ENCODE measurements around the gene PANK2. TPM values are rescaled to one million over a fixed set of nuclear protein-coding genes. Genes with fewer than 3 reads are reported as not detected.
"Not testable (repeated sequence)": the region's sequence is repeated elsewhere in the genome, so short reads cannot be mapped to it uniquely, and the experiment has no call there.

The PANK2 gene
- 10 to 100 TPM; 73.1 to 74.4 TPM for total RNA-seq

DNA sequence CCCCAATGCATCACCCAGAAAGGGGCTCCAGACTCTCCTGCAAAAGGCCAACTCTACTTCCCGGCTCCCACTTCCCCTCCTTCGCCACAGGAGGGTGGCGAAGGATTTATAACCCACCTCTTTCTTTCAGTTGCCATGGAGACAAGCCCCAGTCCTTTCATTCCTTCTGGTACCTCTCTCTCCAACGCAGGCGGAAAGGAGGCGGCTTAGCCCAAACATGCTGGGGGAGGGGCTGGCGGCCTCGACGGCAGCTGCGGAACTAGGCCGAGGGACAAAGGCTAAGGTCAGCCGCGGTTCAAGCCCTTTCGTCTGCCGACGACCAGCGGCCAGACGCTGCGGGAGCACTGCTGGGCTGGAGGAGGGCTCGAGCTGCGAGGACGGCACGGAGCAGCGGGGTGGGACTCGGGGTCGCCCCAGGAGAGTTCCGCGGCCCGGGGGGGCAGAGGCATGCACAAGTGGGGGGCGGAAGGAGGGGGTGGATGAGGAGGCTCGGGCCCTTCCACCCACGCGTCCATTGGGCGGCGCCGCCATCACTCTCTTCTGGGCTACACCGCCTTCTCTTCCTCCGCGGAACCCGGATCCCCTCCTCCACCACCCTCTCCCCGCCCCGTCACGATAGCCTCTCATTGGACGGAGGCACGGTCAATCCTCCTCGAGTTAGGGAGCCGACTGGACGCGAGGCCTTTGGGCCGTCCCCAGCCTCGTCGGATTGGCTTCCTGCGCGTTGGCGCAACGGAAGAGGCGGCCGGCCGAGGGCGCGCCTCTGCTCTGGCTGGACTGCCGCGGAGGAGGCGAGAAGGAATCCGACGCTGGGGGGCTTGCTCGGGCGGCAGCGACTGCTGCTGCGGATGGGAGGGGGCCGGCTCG lies at the start of gene PANK2:
Gene PANK2 (plus strand): TSS at position 766 of the 867 bp plus-strand sequence.
- peak within 1 kb of the TSS; percentile 99 for H3K4me3 Mint-ChIP-seq
- H3K27ac Mint-ChIP-seq, result peak within 1 kb of the TSS; percentile 97
- ATAC-seq, result peak; percentile 98
- POLR2A ChIA-PET, result interaction anchor here (0.6 kb wide), 1 partner anchor 71 kb away, joined by 3 read pairs; no protein-coding TSS in a partner anchor
- no peaks in the 10 kb centered on the region for H3K27me3 Mint-ChIP-seq (ENCODE audit: low read depth)
- H3K4me1 Mint-ChIP-seq (ENCODE audit: low read depth), result peaks cover 48% of the 10 kb centered on the region
- peak; percentile 99 for DNase-seq
- no peaks in the 10 kb centered on the region for H3K9me3 Mint-ChIP-seq (ENCODE audit: insufficient read depth)
- CTCF ChIA-PET, result no interaction called here
- peaks cover 59% of the 10 kb centered on the region for H3K36me3 Mint-ChIP-seq (ENCODE audit: low read depth)

DNA sequence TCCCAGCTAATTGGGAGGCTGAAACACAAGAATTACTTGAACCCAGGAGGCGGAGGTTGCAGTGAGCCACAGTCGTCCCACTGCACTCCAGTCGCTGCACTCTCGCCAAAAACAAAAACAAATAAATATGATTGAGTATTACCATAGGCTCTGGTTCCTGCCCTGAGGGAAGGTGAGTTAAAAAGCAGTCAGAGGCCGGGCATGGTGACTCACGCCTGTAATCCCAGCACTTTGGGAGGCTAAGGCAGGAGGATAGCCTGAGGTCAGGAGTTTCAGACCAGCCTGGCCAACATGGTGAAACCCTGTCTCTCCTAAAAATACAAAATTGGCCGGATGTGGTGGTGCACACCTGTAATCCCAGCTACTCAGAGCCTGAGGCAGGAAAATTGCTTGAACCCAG lies 49.0 kb upstream of the PANK2 start:
- ATAC-seq; H3K4me3 Mint-ChIP-seq; H3K27me3 Mint-ChIP-seq (ENCODE audit: low read depth); POLR2A ChIA-PET; DNase-seq; H3K36me3 Mint-ChIP-seq (ENCODE audit: low read depth); H3K9me3 Mint-ChIP-seq (ENCODE audit: insufficient read depth); CTCF ChIA-PET: not testable (repeated sequence)
- Mint-ChIP-seq H3K4me1 (ENCODE audit: low read depth) (peaks cover 18% of the 10 kb centered on the region), H3K27ac (peak overlapping the region; percentile 39)

DNA sequence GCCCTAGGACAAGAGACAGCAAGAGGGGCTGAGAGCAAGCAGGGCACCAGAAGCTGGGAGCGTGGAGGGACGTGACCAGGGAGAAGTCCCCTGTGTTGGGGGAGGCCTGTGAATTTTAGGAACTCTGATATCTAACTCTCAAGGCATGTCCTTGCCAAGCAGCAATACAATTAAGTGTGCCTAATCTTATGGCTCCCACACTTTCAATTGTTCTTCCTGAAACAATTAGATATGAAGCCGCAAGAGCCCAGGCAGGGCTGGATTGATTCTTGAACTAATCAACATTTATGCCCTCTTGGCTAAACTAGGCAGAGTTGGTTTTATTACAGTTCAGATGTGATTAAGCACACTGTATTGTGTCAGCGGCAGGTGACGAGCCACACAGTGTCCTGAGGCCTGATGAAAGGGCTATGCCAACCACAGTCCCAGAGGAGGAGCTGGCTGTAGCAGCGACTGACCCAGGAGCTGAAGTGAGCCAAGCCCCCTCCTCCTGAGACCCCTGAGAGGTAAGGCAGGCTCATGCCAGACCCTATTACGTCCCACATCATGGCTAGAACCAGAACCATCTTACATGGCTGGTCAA lies 46.7 kb upstream of the PANK2 start:
- CTCF ChIA-PET, result no interaction called here
- Mint-ChIP-seq H3K9me3 (ENCODE audit: insufficient read depth) (no peaks in the 10 kb centered on the region), H3K36me3 (ENCODE audit: low read depth) (peaks cover 3% of the 10 kb centered on the region), H3K27ac (no peak overlapping the region), H3K4me1 (ENCODE audit: low read depth) (peaks cover 28% of the 10 kb centered on the region), H3K4me3 (no peak overlapping the region), H3K27me3 (ENCODE audit: low read depth) (no peaks in the 10 kb centered on the region)
- no peak for DNase-seq
- POLR2A ChIA-PET, result no interaction called here
- no peak for ATAC-seq

DNA sequence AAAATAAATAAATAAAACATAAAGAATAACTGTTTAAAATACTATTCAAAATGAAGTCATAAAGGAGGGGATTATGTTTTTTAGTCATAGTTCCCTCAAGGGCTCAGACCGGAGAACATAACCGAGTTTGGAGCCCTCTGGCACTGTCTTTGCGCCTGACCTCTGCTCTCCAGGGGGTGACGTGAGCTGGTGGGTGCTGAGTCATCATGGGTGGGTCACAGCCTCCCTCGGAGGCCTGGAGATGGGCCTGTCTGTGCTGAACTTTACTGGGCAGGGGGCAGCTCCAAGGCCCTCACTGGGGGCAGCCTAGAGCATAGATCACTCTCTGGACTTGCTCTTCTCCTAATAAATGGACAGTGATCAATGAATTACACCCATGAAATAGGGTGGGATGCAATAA lies 45.7 kb upstream of the PANK2 start:
- POLR2A ChIA-PET, result no interaction called here
- DNase-seq (no peak), ATAC-seq (no peak)
- Mint-ChIP-seq H3K27ac (no peak overlapping the region), H3K36me3 (ENCODE audit: low read depth) (peaks cover 5% of the 10 kb centered on the region), H3K4me3 (no peak overlapping the region), H3K27me3 (ENCODE audit: low read depth) (no peaks in the 10 kb centered on the region), H3K9me3 (ENCODE audit: insufficient read depth) (no peaks in the 10 kb centered on the region), H3K4me1 (ENCODE audit: low read depth) (peaks cover 36% of the 10 kb centered on the region)
- CTCF ChIA-PET, result interaction anchor here (0.9 to 3.2 kb wide), 2 partner anchors 10 to 23 kb away, joined by 3 to 14 read pairs; partner anchors contain the start of gene AP5S1

DNA sequence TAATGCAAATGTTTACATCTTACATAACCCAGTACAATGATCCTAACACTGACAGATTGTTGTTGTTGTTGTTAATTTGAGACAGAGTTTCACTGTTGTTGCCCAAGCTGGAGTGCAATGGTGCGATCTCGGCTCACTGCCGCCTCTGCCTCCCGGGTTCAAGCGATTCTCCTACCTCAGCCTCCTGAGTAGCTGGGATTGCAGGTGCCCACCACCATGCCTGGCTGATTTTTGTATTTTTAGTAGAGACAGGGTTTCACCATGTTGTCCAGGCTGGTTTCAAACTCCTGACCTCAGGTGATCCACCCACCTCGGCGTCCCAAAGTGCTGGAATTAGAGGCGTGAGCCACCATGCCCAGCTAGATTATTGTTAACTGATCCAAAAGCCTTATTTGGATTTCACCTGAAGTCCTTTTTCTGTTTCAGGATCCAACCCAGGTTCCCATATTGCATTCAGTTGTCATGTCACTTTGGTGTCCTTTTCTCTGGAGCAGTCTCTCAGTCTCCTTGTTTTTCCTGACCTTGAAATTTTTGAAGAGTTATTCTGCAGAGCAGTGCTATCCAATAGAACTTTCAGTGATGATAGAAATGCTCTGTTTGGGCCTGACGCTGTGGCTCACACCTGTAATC lies 45.1 kb upstream of the PANK2 start:
- H3K27me3 Mint-ChIP-seq (ENCODE audit: low read depth); H3K4me3 Mint-ChIP-seq; POLR2A ChIA-PET; H3K9me3 Mint-ChIP-seq (ENCODE audit: insufficient read depth); ATAC-seq; H3K27ac Mint-ChIP-seq; DNase-seq: not testable (repeated sequence)
- peaks cover 37% of the 10 kb centered on the region for H3K4me1 Mint-ChIP-seq (ENCODE audit: low read depth)
- peaks cover 11% of the 10 kb centered on the region for H3K36me3 Mint-ChIP-seq (ENCODE audit: low read depth)
- CTCF ChIA-PET, result interaction anchor here (0.9 to 3.2 kb wide), 4 partner anchors 10 to 91 kb away, joined by 3 to 19 read pairs (median 8); partner anchors contain the start of gene AP5S1

DNA sequence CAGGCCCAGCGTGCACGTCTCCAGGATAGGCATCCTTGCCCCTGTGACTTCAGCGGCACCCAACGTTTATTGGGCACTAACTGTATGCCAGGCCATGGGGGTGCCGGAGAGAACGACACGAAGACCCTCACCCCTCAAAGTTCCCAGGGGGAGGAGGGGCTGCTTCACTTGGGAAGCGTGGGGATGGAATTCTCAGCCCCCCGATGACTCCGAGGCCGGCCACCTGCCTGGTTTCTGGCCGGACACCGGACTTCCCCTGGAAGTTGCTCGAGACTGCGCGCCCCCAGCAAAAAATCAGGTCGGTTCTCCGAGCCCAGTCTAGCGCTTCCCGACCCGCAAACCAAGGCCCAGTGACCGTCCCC lies 42.8 kb upstream of the PANK2 start:
- no peaks in the 10 kb centered on the region for H3K27me3 Mint-ChIP-seq (ENCODE audit: low read depth)
- peaks cover 16% of the 10 kb centered on the region for H3K36me3 Mint-ChIP-seq (ENCODE audit: low read depth)
- peak overlapping the region; percentile 87 for H3K27ac Mint-ChIP-seq
- no peak for DNase-seq
- H3K9me3 Mint-ChIP-seq (ENCODE audit: insufficient read depth), result no peaks in the 10 kb centered on the region
- ChIA-PET POLR2A (no interaction called here), CTCF (interaction anchor here (0.9 to 3.2 kb wide), 2 partner anchors 26 to 59 kb away, joined by 3 to 14 read pairs; partner anchors contain the start of gene AP5S1)
- no peak for ATAC-seq
- peak overlapping the region; percentile 85 for H3K4me3 Mint-ChIP-seq
- peaks cover 24% of the 10 kb centered on the region for H3K4me1 Mint-ChIP-seq (ENCODE audit: low read depth)

DNA sequence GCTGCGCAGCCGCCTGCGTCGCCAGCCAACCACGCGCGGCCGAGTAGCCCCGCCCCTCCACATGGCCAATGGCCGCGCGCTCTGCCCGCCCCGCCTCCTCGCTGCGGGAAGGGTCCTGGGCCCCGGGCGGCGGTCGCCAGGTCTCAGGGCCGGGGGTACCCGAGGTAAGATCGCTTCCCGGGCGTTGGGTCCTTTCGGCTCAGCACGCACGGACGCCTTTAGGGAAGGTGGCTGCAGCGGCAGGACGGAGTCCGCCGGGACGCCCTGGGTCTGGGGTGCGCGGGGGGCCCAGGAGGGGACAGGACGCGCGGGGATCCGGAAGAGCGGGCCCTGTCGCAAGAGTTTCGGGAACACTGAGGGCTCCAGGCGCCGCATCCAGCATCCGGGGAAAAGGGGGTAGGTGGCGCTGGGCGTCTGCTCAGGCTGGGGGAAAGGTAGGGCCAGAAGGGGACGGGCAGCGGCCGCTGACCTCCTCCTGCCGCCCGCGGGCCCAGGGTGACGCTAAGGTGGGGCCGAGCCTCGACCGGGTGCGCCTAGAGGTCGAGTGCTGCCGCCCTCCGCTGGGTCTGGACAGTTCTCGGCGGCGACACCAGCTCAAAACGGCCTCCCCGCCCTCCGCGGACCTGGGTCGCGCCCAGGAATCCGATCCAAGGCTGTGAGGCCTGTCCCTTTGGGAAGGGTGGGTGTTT lies 42.3 kb upstream of the PANK2 start, which contains the start of gene MAVS:
Gene MAVS (plus strand): TSS at position 95 of the 689 bp plus-strand sequence. CDS start 7,791 bp downstream, outside the sequence.
- peaks cover 16% of the 10 kb centered on the region for H3K36me3 Mint-ChIP-seq (ENCODE audit: low read depth)
- no peaks in the 10 kb centered on the region for H3K9me3 Mint-ChIP-seq (ENCODE audit: insufficient read depth)
- CTCF ChIA-PET, result interaction anchor here (1.1 kb wide), 1 partner anchor 27 kb away, joined by 3 read pairs; the partner anchor contains the start of gene AP5S1

DNA sequence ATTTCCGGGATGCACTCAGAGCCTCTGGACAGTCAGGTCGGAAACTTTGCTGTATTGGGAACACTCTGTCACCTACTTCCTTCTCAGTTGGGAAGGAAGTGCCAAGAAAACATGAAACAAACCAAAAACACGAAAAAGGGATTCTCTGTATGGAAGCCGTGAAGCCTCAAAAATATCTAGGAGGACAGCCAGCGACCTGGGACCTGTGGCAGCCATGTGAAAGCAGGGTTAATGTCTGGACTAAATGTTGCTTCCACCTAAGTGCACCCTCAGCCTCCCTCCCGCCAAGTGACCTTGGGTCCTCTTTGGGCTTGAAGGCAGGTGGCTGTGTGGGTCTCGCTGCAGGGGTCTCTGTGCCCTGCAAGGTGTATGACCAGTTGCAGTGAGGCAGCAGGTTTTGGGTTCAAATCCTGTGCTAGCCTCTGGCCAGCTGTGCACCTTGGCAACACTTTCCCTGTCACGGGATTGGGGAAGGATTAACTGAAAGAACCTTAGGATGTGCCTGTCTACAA lies 41.7 kb upstream of the PANK2 start:
- POLR2A ChIA-PET, result no interaction called here
- CTCF ChIA-PET, result interaction anchor here (1.1 kb wide), 1 partner anchor 27 kb away, joined by 3 read pairs; the partner anchor contains the start of gene AP5S1

More for the DNA sequence above, 42.3 kb upstream of the PANK2 start, which contains the start of gene MAVS:
- Mint-ChIP-seq H3K4me1 (ENCODE audit: low read depth) (peaks cover 24% of the 10 kb centered on the region), H3K27me3 (ENCODE audit: low read depth) (no peaks in the 10 kb centered on the region), H3K27ac (peak within 1 kb of the TSS; percentile 87), H3K4me3 (peak within 1 kb of the TSS; percentile 85)
- ATAC-seq (peak; percentile 99), DNase-seq (peak; percentile 86)
- POLR2A ChIA-PET, result no interaction called here

DNA sequence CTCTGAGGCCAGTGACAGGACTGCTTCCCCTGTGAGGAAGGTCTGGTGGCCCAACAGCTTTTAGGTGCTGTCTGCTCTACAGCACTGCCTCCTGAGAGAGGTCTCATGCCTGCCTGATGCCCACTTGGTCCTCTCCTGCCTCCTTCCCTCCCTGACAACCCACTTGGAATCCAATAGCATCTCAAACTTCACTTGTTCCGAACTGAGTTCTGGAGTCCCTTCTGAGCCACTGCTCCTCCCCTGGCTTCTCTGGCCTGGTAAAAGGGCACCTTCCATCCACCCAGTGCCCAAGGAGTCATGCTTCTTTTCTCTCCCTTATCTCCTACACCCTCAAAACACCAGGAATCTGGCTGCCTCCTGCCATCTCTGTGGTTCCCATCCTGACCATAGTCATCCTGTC lies 40.6 kb upstream of the PANK2 start:
- ATAC-seq (no peak), DNase-seq (no peak)
- Mint-ChIP-seq H3K27me3 (ENCODE audit: low read depth) (no peaks in the 10 kb centered on the region), H3K36me3 (ENCODE audit: low read depth) (peaks cover 16% of the 10 kb centered on the region), H3K27ac (peak overlapping the region; percentile 63), H3K9me3 (ENCODE audit: insufficient read depth) (no peaks in the 10 kb centered on the region), H3K4me3 (peak overlapping the region; percentile 85), H3K4me1 (ENCODE audit: low read depth) (peaks cover 24% of the 10 kb centered on the region)
- ChIA-PET CTCF (no interaction called here), POLR2A (interaction anchor here (0.8 kb wide), 1 partner anchor 27 kb away, joined by 3 read pairs; no protein-coding TSS in a partner anchor)

More for the DNA sequence above, 41.7 kb upstream of the PANK2 start:
- Mint-ChIP-seq H3K4me1 (ENCODE audit: low read depth) (peaks cover 24% of the 10 kb centered on the region), H3K36me3 (ENCODE audit: low read depth) (peaks cover 16% of the 10 kb centered on the region), H3K9me3 (ENCODE audit: insufficient read depth) (no peaks in the 10 kb centered on the region), H3K27ac (peak overlapping the region; percentile 87), H3K4me3 (peak overlapping the region; percentile 85), H3K27me3 (ENCODE audit: low read depth) (no peaks in the 10 kb centered on the region)
- ATAC-seq (no peak), DNase-seq (no peak)

DNA sequence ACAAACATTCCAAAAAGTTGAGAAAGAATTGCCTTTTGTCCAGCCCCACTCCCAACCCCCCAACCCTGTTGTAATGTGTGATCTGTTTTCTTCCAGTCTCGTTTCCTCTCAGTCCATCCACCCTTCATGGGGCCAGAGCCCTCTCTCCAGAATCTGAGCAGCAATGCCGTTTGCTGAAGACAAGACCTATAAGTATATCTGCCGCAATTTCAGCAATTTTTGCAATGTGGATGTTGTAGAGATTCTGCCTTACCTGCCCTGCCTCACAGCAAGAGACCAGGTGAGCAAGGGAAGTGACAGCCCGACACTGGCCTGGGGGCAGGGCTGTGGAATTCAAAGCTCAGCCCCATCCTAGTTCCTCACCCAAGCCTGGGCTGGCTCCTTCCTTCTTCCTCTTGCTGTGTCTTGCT lies 34.7 kb upstream of the PANK2 start:
- Mint-ChIP-seq H3K9me3 (ENCODE audit: insufficient read depth) (no peaks in the 10 kb centered on the region), H3K27me3 (ENCODE audit: low read depth) (no peaks in the 10 kb centered on the region), H3K4me3 (no peak overlapping the region), H3K27ac (no peak overlapping the region), H3K4me1 (ENCODE audit: low read depth) (peaks cover 5% of the 10 kb centered on the region), H3K36me3 (ENCODE audit: low read depth) (peaks cover 23% of the 10 kb centered on the region)
- CTCF ChIA-PET, result interaction anchor here (0.7 to 3.3 kb wide), 25 partner anchors 9 to 178 kb away, joined by 3 to 27 read pairs (median 5); partner anchors contain the start of genes ADISSP, AP5S1 and CENPB
- DNase-seq (no peak), ATAC-seq (peak; percentile 28)
- POLR2A ChIA-PET, result interaction anchor here (1.0 to 1.8 kb wide), 3 partner anchors 11 to 92 kb away, joined by 3 to 5 read pairs (median 3); partner anchors contain the start of gene CENPB

DNA sequence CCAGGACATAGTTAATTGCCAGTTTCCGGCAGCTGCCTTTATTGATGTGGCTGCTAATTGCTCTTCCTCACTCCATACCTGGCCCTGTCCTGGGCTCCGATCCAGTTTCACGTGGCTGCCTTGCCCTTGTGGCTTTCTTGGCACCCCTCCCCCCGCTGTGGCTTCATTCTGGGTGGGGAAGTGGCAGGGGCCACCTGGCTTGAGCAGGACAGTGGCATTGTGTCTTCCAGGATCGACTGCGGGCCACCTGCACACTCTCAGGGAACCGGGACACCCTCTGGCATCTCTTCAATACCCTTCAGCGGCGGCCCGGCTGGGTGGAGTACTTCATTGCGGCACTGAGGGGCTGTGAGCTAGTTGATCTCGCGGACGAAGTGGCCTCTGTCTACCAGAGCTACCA lies 31.8 kb upstream of the PANK2 start:
- ATAC-seq, result no peak

More for the DNA sequence above, 31.8 kb upstream of the PANK2 start:
- H3K4me1 Mint-ChIP-seq (ENCODE audit: low read depth), result peaks cover 5% of the 10 kb centered on the region
- H3K9me3 Mint-ChIP-seq (ENCODE audit: insufficient read depth), result no peaks in the 10 kb centered on the region
- no peak for DNase-seq
- H3K4me3 Mint-ChIP-seq, result no peak overlapping the region
- ChIA-PET CTCF (interaction anchor here (0.7 to 3.3 kb wide), 5 partner anchors 24 to 72 kb away, joined by 3 to 27 read pairs (median 3); partner anchors contain the start of genes AP5S1 and CENPB), POLR2A (no interaction called here)
- peaks cover 34% of the 10 kb centered on the region for H3K36me3 Mint-ChIP-seq (ENCODE audit: low read depth)
- H3K27me3 Mint-ChIP-seq (ENCODE audit: low read depth), result no peaks in the 10 kb centered on the region
- no peak overlapping the region for H3K27ac Mint-ChIP-seq
